K562 (cell line): ENCODE results near the gene PATL2. TPM values are rescaled to one million over a fixed set of nuclear protein-coding genes. Genes with fewer than 3 reads are reported as not detected.
A peak's percentile ranks its signal among the peaks of the same experiment; 100 is the strongest.

ENCODE experiments used
- CSDE1 ChIP-seq, 2 experiments: fragments of 450-650 bp; IDR thresholded peaks; 2 replicates each; pipeline ENCODE4 v1.6.1; 2016; ENCODE audit warnings: mild to moderate bottlenecking in 1 of 2
- GTF2F1 ChIP-seq: IDR thresholded peaks from 2 replicates; pipeline ENCODE4 v1.6.1; 2011; ENCODE audit warnings: low read depth, low read length, improper control_type of control experiment
- KLF6 ChIP-seq: fragments of 250-450 bp; sonication (Bioruptor Pico); IDR thresholded peaks from 2 replicates; pipeline ENCODE4 v1.4.0; 2020; ENCODE audit warnings: mild to moderate bottlenecking, moderate library complexity, borderline replicate concordance
- MAZ ChIP-seq, 2 experiments: fragments of 450-650 bp in 1 of 2; sonication (generic) in 1 of 2; formaldehyde crosslinking; IDR thresholded peaks in 1 of 2; conservative IDR thresholded peaks in 1 of 2; 2 replicates each; pipeline versions ENCODE4 v1.4.0 to v1.5.0; 2020; ENCODE audit warnings: mild to moderate bottlenecking in 1 of 2, missing genetic modification reagents in 1 of 2
- NUFIP1 ChIP-seq: fragments of 450-650 bp; IDR thresholded peaks from 2 replicates; pipeline ENCODE4 v1.6.1; 2018; ENCODE audit not compliant: partially characterized antibody
- PHB ChIP-seq: fragments of 250-450 bp; sonication (Bioruptor Pico); IDR thresholded peaks from 2 replicates; pipeline ENCODE4 v1.5.0; 2021
- POLR2B ChIP-seq: fragments of 450-650 bp; IDR thresholded peaks from 2 replicates; pipeline ENCODE4 v1.6.1; 2018; ENCODE audit warnings: low read depth; ENCODE audit not compliant: partially characterized antibody
- SMAD4 ChIP-seq: fragments of 250-450 bp; sonication (Bioruptor Pico); conservative IDR thresholded peaks from 2 replicates; pipeline ENCODE4 v1.8.0; 2021; ENCODE audit warnings: inconsistent platforms, mild to moderate bottlenecking, moderate library complexity
- ZNF644 ChIP-seq: fragments of 200-800 bp; sonication (Bioruptor generic); IDR thresholded peaks from 2 replicates; pipeline ENCODE4 v1.6.1; 2016; ENCODE audit warnings: low read depth, missing genetic modification characterization, missing compliant biosample characterization
- polyA plus RNA-seq, 8 experiments: library from polyadenylated mRNA; depleted of rRNA in 4 of 8; stranded (reverse) in 5 of 8; unstranded in 3 of 8; fragments of >200 nt; fragmentation: Nextera tagmentation in 2 of 8; fragmentation: Illumina TruSeq in 1 of 8; extraction: Ambion mirVana in 2 of 8; extraction: Trizol in 1 of 8; gene quantifications; 2 replicates each; pipeline versions ENCODE4 v1.2.1 to v1.2.3, GENCODE V29; 2011 to 2014; ENCODE audit warnings: inconsistent platforms in 1 of 8, missing spikeins in 1 of 8
- total RNA-seq, 7 experiments: library from RNA; depleted of rRNA in 6 of 7; stranded (reverse); fragments of >200 nt in 6 of 7; fragmentation: Illumina TruSeq in 2 of 7; extraction: Trizol in 2 of 7; gene quantifications; 2 replicates each; pipeline versions ENCODE4 v1.2.1 to v1.2.3, GENCODE V29; 2011 to 2021; ENCODE audit warnings: low replicate concordance in 1 of 7
- TF ChIP-seq, protein P1 (sequence below), 3 experiments: fragments of 200-800 bp in 1 of 3; fragments of 250-450 bp in 1 of 3; fragments of 450-650 bp in 1 of 3; sonication (Bioruptor Pico) in 1 of 3; sonication (Bioruptor generic) in 1 of 3; formaldehyde crosslinking in 1 of 3; IDR thresholded peaks; 2 replicates each; pipeline versions ENCODE4 v1.6.1 to v1.8.0; 2016 to 2022; ENCODE audit warnings: mild to moderate bottlenecking in 2 of 3, missing genetic modification characterization in 2 of 3, missing compliant biosample characterization in 1 of 3, moderate library complexity in 1 of 3
- TF ChIP-seq, protein P2 (sequence below), 2 experiments: IDR thresholded peaks; 2 replicates each; pipeline ENCODE4 v1.6.1; 2012; ENCODE audit warnings: improper control_type of control experiment in 2 of 2, low read depth in 2 of 2, low read length in 2 of 2, borderline replicate concordance in 1 of 2
- TF ChIP-seq, protein P3 (sequence below), 2 experiments: fragments of 450-650 bp; formaldehyde crosslinking in 1 of 2; IDR thresholded peaks; 2 replicates each; pipeline versions ENCODE4 v1.4.0 to v1.6.1; 2014 to 2020; ENCODE audit warnings: mild to moderate bottlenecking in 2 of 2, borderline replicate concordance in 1 of 2, low read depth in 1 of 2

Gene PATL2
- total and polyA plus RNA-seq, 9 of the 15 experiments (the other 6 are each of a cell fraction or from before 2014, with no cell fraction given), result 0.42 to 1.1 (median 0.86) TPM

DNA sequence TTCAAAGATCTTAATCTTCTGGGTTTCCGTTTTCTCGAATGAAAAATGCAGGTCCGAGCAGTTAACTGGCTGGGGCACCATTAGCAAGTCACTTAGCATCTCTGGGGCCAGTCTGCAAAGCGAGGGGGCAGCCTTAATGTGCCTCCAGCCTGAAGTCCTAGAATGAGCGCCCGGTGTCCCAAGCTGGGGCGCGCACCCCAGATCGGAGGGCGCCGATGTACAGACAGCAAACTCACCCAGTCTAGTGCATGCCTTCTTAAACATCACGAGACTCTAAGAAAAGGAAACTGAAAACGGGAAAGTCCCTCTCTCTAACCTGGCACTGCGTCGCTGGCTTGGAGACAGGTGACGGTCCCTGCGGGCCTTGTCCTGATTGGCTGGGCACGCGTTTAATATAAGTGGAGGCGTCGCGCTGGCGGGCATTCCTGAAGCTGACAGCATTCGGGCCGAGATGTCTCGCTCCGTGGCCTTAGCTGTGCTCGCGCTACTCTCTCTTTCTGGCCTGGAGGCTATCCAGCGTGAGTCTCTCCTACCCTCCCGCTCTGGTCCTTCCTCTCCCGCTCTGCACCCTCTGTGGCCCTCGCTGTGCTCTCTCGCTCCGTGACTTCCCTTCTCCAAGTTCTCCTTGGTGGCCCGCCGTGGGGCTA lies at the start of gene PATL2, which contains the start of gene B2M (continued):
- TF ChIP-seq, protein P1, sequence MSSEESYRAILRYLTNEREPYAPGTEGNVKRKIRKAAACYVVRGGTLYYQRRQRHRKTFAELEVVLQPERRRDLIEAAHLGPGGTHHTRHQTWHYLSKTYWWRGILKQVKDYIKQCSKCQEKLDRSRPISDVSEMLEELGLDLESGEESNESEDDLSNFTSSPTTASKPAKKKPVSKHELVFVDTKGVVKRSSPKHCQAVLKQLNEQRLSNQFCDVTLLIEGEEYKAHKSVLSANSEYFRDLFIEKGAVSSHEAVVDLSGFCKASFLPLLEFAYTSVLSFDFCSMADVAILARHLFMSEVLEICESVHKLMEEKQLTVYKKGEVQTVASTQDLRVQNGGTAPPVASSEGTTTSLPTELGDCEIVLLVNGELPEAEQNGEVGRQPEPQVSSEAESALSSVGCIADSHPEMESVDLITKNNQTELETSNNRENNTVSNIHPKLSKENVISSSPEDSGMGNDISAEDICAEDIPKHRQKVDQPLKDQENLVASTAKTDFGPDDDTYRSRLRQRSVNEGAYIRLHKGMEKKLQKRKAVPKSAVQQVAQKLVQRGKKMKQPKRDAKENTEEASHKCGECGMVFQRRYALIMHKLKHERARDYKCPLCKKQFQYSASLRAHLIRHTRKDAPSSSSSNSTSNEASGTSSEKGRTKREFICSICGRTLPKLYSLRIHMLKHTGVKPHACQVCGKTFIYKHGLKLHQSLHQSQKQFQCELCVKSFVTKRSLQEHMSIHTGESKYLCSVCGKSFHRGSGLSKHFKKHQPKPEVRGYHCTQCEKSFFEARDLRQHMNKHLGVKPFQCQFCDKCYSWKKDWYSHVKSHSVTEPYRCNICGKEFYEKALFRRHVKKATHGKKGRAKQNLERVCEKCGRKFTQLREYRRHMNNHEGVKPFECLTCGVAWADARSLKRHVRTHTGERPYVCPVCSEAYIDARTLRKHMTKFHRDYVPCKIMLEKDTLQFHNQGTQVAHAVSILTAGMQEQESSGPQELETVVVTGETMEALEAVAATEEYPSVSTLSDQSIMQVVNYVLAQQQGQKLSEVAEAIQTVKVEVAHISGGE (CRISPR knock-in tag; IDR thresholded peaks at IDR 0.05), result no peak
- TF ChIP-seq, protein P2, sequence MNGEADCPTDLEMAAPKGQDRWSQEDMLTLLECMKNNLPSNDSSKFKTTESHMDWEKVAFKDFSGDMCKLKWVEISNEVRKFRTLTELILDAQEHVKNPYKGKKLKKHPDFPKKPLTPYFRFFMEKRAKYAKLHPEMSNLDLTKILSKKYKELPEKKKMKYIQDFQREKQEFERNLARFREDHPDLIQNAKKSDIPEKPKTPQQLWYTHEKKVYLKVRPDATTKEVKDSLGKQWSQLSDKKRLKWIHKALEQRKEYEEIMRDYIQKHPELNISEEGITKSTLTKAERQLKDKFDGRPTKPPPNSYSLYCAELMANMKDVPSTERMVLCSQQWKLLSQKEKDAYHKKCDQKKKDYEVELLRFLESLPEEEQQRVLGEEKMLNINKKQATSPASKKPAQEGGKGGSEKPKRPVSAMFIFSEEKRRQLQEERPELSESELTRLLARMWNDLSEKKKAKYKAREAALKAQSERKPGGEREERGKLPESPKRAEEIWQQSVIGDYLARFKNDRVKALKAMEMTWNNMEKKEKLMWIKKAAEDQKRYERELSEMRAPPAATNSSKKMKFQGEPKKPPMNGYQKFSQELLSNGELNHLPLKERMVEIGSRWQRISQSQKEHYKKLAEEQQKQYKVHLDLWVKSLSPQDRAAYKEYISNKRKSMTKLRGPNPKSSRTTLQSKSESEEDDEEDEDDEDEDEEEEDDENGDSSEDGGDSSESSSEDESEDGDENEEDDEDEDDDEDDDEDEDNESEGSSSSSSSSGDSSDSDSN (IDR thresholded peaks at IDR 0.05; ENCODE audit: borderline replicate concordance in 1 of 2, low read depth in 2 of 2, low read length in 2 of 2), result peak; percentile 78 to 82; a peak in 3 of 4 replicates
- TF ChIP-seq MAZ (CRISPR knock-in tag; conservative IDR thresholded peaks at IDR 0.05 in 1 of 2, IDR thresholded peaks at IDR 0.05 in 1 of 2) (peak in 1 of 2 experiments; percentile 53; a peak in 2 of 4 replicates), POLR2B (peak; percentile 99), NUFIP1 (no peak), ZNF644 (tag) (no peak), SMAD4 (peak; percentile 48), KLF6 (CRISPR knock-in tag) (no peak), GTF2F1 (peak; percentile 99), PHB (peak; percentile 40; the same call in 1 of the 2 replicates), CSDE1 (IDR thresholded peaks at IDR 0.05) (peak in 1 of 2 experiments; percentile 73; a peak in 1 of 4 replicates)
- TF ChIP-seq, protein P3, sequence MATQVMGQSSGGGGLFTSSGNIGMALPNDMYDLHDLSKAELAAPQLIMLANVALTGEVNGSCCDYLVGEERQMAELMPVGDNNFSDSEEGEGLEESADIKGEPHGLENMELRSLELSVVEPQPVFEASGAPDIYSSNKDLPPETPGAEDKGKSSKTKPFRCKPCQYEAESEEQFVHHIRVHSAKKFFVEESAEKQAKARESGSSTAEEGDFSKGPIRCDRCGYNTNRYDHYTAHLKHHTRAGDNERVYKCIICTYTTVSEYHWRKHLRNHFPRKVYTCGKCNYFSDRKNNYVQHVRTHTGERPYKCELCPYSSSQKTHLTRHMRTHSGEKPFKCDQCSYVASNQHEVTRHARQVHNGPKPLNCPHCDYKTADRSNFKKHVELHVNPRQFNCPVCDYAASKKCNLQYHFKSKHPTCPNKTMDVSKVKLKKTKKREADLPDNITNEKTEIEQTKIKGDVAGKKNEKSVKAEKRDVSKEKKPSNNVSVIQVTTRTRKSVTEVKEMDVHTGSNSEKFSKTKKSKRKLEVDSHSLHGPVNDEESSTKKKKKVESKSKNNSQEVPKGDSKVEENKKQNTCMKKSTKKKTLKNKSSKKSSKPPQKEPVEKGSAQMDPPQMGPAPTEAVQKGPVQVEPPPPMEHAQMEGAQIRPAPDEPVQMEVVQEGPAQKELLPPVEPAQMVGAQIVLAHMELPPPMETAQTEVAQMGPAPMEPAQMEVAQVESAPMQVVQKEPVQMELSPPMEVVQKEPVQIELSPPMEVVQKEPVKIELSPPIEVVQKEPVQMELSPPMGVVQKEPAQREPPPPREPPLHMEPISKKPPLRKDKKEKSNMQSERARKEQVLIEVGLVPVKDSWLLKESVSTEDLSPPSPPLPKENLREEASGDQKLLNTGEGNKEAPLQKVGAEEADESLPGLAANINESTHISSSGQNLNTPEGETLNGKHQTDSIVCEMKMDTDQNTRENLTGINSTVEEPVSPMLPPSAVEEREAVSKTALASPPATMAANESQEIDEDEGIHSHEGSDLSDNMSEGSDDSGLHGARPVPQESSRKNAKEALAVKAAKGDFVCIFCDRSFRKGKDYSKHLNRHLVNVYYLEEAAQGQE (IDR thresholded peaks at IDR 0.05; ENCODE audit: borderline replicate concordance), result peak; percentile 18; the same call in 1 of the 2 replicates
- TF ChIP-seq, protein P3 (CRISPR knock-in tag; IDR thresholded peaks at IDR 0.05; ENCODE audit: low read depth), result no peak; the same call in 1 of the 2 replicates
